Esophagus mucosa (tissue), 1 donor: ENCODE data around the gene SDCCAG8. TPM values are rescaled to one million over a fixed set of nuclear protein-coding genes. Genes with fewer than 3 reads are reported as not detected.

Experiments used
- ATAC-seq: fragments of 200-7000 bp; cut with Tn5 transposase; one replicate; pipeline ENCODE4 v1.9.1; 2020
- total RNA-seq: library from RNA; stranded (reverse); gene quantifications from one replicate; pipeline ENCODE4 v1.2.4, GENCODE V29; 2023
- donor health status: DM: yes; HTN: yes; CAD: no.

The SDCCAG8 gene
- total RNA-seq, 1 donor from 2014 or later: 30.1 TPM

DNA sequence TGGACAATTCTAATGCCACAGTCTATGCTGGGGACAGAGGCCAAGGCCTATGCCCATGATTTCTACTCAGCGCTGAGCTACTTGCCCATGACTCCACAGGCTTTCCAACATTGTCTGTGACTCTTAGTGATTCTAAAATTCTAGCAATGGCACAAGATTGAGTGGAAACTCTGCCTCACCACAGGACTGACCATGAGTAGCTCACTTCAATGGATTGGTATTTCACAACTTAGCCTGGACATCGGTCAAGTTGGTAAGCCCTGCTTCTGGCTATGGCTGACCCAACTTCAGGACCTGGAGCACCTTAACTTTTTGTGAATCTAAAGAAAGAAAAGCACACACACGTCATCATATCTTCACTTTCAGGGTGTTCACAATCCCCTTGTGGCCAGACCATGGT, 255.1 kb downstream of the SDCCAG8 start:
- ATAC-seq: no peak

DNA sequence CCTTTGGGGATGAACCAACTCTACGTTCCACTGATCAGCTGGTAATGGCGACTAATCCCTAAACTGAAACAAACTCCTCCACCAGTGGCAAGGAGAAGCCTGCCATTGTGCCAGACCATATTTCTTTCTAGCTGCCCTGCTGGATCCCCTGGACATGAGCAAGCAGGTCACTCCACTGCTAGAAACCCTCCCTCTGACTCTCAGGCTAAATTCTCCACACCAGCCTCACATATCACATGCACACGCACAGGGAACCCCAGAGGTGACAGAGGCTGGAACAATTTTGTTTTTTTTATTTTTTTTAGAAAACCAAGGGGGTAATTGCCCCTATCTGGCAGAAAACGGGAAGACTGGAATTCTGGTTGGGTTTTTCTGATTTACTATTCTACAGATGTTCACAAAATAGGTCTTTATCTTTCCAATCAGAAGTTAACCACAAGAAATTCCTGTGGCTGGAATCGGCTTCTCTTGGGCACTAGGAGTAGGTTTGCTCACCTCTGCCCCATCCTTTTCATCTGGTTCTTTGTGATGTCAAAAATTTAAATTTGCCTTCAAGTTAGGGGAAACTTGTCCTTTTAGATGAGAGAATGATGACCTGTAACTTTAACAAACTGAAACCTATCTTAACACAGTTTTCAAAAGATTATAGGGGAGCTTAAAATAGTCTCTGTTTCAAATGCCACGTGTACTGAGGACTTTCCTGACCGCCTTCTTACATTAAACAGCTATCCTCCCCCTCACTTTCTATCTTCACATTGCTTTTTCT, 258.1 kb downstream of the SDCCAG8 start:
- no peak for ATAC-seq

DNA sequence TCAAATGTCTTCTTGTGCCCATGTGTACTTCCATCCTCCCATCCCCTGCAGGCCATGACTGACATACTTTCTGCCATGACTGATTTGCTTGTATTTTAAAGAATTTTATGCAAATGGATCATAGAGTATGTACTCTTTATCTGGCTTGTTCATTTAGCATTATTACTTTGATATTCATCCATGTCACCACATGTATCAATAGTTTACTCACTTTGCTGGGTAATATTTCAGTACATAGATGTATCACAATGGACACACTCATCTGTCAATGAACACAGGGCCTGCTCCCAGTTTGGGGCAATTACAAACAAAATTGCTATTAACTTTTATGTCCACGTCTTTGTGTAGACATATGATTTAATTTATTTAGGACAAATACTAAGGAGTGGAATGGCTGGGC, 259.1 kb downstream of the SDCCAG8 start:
- no peak for ATAC-seq

DNA sequence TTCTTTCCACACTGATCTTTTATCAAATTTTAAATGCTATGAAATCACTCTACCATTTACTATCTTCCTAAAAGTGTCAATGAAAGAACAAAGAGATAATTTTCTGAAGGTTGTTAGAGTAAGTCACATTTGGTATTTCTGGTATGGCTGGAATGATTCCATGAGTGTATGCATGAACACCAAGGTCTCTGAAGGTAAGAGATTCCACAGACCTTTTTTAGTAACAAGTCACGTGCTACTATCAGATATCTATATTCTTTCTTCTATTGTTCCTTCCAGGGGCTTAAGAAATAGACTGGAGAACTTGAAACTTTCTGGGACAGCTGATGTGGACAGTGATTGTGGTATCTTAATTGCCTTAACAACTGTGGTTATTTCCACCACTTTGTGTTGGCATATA, 265.0 kb downstream of the SDCCAG8 start:
- ATAC-seq: no peak

DNA sequence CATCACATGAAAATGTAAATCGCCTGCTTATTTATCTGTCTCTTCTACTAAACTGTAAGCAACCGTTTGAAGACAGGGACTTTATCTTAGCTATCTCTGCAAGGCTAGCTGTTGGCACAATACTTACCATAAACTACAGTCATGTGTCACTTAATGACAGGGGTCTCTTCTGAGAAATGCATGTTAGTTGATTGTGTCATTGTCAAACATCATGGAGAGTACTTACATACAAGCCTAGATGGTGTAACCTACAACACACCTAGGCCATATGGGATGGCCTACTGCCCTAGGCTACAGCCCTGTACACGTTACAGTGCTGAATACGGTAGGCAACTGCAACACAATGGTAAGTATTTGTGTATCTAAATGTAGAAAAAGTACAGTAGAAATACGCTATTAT, 267.9 kb downstream of the SDCCAG8 start:
- no peak for ATAC-seq

DNA sequence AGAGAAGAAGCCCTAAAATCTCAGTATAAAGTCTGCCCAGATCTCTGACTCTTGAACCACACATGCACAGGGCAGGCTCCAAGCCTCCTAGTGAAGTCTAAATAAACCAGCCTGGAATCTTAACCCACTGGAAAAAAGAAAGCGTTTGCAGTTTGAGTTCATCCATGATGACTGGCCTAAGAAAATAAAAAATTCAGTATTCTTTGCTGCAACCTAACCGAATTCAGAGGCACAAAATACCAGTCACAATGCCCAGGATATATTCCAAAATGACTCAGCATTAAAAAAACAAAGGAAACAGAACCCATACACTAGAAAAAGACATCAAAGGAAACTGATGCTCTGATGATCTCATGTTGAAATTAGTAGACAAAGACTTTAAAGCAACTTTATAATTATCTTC, 269.2 kb downstream of the SDCCAG8 start:
- ATAC-seq: no peak

DNA sequence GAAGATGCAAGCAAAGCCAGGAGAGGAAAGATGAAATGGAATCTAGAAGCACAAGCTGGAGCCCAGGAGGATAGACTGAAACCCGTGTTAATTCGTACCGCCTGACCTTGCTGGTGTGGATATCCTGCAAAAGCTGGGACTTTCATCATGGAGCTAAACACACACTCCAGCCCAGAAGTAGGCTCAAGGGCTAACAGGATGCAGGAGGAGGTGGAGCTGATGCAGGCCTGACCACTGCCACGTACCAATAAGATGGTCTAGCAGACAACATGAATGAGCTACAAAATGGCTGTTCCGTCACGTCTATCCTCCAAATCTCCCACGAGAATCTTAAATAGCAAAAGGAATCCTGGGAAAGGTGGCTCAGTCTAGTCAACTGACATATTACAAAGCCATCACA, 270.3 kb downstream of the SDCCAG8 start:
- no peak for ATAC-seq

DNA sequence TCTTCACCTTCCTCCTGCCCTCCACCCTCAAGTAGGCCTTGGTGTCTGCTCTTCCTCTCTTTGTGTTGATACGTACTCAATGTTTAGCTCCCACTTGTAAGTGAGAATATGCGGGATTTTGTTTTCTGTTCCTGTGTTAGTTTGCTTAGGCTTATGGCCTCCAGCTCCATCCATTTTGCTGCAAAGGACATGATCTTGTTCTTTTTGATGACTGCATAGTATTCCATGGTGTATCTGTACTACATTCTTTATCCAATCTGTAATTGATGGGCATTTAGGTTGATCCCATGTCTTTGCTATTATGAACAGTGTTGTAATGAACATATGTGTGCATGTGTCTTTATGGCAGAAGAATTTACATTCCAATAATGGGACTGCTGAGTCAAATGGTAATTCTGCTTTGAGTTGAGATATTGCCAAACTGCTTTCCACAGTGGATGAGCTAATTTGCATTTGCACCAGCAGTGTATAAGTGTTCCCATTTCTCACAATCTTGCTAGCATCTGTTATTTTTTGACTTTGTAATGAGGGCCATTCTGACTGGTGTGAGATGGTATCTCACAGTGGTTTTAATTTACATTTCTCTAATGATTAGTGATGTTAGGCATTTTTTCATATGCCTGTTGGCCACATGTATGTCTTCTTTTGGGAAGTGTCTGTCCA, 272.7 kb downstream of the SDCCAG8 start:
- no peak for ATAC-seq

DNA sequence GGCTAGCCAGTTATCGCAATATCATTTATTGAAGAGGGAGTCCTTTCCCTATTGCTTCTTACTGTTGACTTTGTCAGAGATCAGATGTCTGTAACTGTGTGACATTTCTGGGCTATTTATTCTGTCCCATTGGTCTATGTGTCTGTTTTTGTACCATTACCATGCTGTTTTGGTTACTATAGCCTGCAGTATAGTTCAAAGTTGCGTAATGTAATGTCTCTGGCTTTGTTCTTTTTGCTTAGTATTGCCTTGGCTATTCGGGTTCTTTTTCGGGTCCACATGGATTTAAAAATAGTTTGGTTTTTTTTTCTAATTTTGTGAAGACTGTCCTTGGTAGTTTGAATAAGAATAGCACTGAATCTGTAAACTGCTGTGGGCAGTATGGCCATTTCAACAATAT, 273.7 kb downstream of the SDCCAG8 start:
- no peak for ATAC-seq

DNA sequence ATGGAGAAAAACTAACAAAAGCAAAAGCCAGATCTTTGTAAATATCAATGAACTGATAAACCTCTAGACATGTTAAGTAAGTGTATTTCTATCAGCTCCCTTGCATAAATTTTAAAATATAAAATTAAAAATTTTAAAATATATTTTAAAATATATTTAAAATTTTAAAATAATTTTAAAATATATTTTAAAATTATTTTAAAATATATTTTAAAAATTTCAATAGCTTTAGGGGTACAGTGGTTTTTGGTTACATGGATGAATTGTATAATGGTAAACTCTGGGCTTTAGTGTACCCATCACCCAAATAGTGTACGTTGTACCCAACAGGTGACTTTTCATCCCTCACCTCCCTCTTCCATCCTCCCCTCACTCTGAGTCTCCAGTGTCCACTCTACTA, 279.2 kb downstream of the SDCCAG8 start:
- no peak for ATAC-seq

DNA sequence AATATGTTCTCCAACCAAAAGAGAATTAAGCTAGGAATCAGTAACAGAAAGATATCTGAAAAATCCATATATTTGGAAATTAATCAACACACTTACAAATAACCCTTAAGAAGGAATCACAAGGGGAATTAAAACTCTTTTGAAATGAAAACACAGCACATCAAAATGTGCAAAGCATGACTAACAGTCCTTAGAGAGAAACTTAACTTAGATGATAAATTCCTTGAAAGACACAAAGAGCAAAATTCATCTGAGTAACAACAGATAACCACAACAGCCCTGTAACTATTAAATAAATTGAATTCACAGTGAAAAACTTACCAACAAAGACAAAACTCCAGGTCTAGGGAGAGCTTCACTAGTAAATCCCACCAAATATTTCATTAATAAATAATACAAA, 283.8 kb downstream of the SDCCAG8 start:
- no peak for ATAC-seq

DNA sequence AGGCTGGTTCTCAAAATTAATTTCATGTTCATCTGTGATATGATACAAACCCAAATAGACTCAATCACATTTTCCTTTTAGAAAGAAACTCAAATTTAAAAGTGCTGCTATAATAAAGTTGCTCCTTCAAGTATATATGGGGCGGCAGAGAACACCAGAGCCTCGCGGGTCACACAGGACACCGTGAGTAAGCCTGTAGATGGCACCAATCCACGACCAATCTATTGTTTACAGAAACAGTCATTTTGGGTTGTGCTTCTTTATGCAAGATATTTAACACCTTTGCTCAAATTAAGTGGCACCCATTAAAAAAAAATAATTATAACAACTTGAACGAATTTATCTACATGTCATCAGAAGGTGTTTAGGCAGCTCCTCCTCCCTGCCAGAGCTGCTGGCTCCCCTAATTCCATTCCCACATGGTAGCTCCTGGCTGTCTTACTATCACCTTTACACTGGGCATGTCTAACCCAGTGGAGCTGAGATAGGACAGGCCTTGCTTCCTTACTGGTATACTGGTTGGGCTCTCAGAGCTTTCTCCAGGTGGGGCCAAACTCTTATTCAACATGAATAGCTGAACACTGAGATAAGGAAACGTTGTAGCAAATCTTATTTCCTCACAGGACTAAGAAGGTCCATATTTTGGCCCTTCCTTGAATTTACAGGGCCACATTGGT, 287.0 kb downstream of the SDCCAG8 start:
- ATAC-seq: no peak

DNA sequence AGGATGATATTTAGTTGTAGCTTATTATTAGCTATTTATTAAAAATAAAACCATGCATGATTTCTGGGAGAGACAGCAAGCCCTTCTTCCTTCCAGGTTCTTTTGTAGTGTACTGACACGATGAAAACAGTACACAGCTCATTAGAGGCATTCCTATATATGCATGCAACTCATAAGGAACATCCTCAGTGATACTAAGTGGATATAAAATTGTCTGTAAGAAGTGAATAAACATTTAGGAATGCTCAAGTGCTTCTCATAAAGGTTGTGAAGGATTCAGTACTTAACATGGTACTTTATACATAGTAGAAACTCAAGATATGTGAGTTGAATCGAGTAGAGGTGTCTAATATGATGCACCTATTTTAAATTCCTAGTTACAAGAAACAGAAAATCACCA, 287.7 kb downstream of the SDCCAG8 start:
- ATAC-seq: no peak

DNA sequence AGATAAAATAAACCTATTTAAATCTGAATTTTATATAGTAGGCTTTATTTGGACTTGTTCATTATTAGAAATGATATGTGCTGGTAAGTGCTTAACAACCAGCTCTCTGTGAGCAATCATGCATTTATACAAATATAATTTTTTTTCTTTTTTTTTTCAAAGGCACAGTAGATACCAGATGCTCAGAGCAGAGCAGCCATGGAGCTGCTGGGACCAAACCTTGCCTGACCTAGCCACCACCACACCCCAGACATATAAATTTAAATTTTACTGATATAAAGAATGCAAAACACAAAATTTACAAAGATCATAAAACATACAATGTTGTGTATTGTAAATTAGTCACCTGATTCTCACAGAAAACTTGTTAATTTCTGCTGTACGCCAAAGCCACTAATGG, 290.6 kb downstream of the SDCCAG8 start:
- ATAC-seq: no peak

DNA sequence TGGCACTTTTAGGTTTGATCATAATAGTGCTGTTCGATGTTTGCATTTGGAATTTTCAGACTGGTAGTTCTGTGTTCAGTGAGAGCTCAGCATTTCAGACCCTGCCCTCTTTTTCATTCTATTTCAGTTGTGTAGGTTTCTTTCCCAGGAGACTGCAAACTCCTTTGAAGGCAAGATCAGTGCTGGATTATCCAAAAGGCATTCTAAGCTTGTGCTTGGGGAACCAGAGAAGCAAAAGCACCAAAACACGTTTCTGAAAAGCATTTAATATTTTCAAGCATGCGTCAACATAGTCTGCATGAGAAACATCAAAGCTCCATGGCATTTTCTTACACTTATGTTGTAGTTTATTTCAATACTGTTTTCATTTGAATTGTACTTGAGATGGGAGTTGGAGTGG, 292.1 kb downstream of the SDCCAG8 start:
- ATAC-seq: no peak

DNA sequence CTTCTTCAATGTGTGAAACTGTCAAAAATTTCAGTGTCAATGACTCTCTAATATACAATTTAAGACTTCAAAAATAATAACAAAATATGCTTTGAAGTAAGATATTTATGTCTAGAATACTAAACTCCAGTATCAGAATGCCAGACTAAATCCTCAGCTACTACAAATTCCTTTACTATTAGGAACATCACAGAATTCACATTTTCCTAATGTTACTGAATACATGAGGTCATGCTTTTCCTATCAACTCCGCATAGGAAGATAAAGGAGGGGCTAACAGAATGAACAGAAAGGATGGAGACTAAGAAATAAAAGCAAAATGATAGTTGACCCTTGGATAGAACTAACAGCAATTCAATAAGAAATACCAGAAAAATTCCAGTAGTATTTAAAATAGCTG, 292.7 kb downstream of the SDCCAG8 start:
- no peak for ATAC-seq

DNA sequence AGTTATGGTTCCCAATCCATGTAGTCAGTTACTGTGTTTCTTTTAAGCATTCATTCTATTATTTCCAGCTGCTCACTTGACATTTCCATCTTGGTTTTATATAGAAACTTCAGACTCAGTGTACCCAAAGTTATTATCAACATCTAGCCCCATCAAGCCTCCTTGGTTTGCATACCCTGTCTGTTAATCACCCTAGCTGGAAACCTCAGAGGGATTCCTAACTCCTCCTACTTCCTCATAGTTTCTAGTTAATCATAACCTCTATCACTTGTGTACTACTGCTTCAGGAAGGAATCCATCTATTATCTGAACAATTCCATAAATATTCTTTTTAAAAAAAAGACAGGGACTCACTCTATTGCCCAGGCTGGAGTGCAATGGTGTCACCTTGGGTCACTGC, 293.3 kb downstream of the SDCCAG8 start:
- no peak for ATAC-seq

Other genes with a start within 250 kb of the SDCCAG8 start
- 15.4 TPM for gene CEP170, start 760 bp upstream of the SDCCAG8 start, total RNA-seq